Liver (tissue), 9 donors: ENCODE results near the gene PPP2R5C. TPM values are rescaled to one million over a fixed set of nuclear protein-coding genes. Genes with fewer than 3 reads are reported as not detected.

ENCODE experiments used
- DNase-seq: peaks from one replicate; pipeline ENCODE4 v3.0.0-alpha.2; 2017; ENCODE audit warnings: low spot score
- H3K27ac ChIP-seq, 2 donors: one replicate each; pipeline ENCODE4 v1.7.0; 2013; ENCODE audit warnings: inconsistent platforms in 2 of 2, low read length in 2 of 2, control low read depth in 1 of 2, low read depth in 1 of 2, mild to moderate bottlenecking in 1 of 2
- H3K27me3 ChIP-seq, 4 donors: one replicate each; pipeline versions ENCODE4 v1.6.1 to v1.7.0; 2013; ENCODE audit warnings: low read length in 3 of 4, inconsistent platforms in 1 of 4, mild to moderate bottlenecking in 1 of 4, moderate library complexity in 1 of 4; ENCODE audit not compliant: control insufficient read depth in 4 of 4, insufficient read depth in 4 of 4
- H3K36me3 ChIP-seq, 4 donors: one replicate each; pipeline versions ENCODE4 v1.6.1 to v1.7.0; 2013; ENCODE audit warnings: low read length in 3 of 4, mild to moderate bottlenecking in 3 of 4, low read depth in 1 of 4, moderate library complexity in 1 of 4; ENCODE audit not compliant: control insufficient read depth in 4 of 4, insufficient read depth in 3 of 4
- H3K4me1 ChIP-seq, 4 donors: one replicate each; pipeline versions ENCODE4 v1.6.1 to v1.7.0; 2013; ENCODE audit warnings: low read length in 3 of 4, mild to moderate bottlenecking in 3 of 4, moderate library complexity in 1 of 4; ENCODE audit not compliant: control insufficient read depth in 4 of 4, insufficient read depth in 4 of 4
- H3K4me3 ChIP-seq, 3 donors: one replicate each; pipeline versions ENCODE4 v1.6.1 to v1.7.0; 2013; ENCODE audit warnings: low read length in 3 of 3, control low read depth in 1 of 3, low read depth in 1 of 3, mild to moderate bottlenecking in 1 of 3
- H3K9ac ChIP-seq, 2 donors: one replicate each; pipeline ENCODE4 v1.7.0; 2013; ENCODE audit warnings: low read length in 2 of 2, mild to moderate bottlenecking in 2 of 2, moderate library complexity in 2 of 2, control low read depth in 1 of 2, low read depth in 1 of 2
- H3K9me3 ChIP-seq, 4 donors: one replicate each; pipeline versions ENCODE4 v1.6.1 to v1.7.0; 2013; ENCODE audit warnings: low read length in 3 of 4; ENCODE audit not compliant: control insufficient read depth in 4 of 4
- EGR1 ChIP-seq, 2 donors: IDR thresholded peaks; 2 replicates each; pipeline ENCODE4 v1.6.1; 2016 to 2018; ENCODE audit warnings: antibody characterized with exemption in 2 of 2, low read depth in 2 of 2
- FOXA1 ChIP-seq: IDR thresholded peaks from 2 replicates; pipeline ENCODE4 v1.6.1; 2016; ENCODE audit warnings: antibody characterized with exemption
- FOXA2 ChIP-seq: IDR thresholded peaks from 2 replicates; pipeline ENCODE4 v1.6.1; 2016; ENCODE audit warnings: antibody characterized with exemption
- GABPA ChIP-seq, 2 donors: IDR thresholded peaks in 1 of 2; conservative IDR thresholded peaks in 1 of 2; 2 replicates each; pipeline ENCODE4 v1.6.1; 2016; ENCODE audit warnings: antibody characterized with exemption in 2 of 2, mild to moderate bottlenecking in 1 of 2, moderate library complexity in 1 of 2
- HNF4A ChIP-seq, 2 donors: conservative IDR thresholded peaks; 2 replicates each; pipeline ENCODE4 v1.6.1; 2016; ENCODE audit warnings: antibody characterized with exemption in 2 of 2, mild to moderate bottlenecking in 2 of 2
- HNF4G ChIP-seq: IDR thresholded peaks from 2 replicates; pipeline ENCODE4 v1.6.1; 2016; ENCODE audit warnings: antibody characterized with exemption
- JUND ChIP-seq, 2 donors: IDR thresholded peaks; 2 replicates each; pipeline ENCODE4 v1.6.1; 2016; ENCODE audit warnings: antibody characterized with exemption in 2 of 2
- NR2F2 ChIP-seq: IDR thresholded peaks from 2 replicates; pipeline ENCODE4 v1.6.1; 2016; ENCODE audit warnings: antibody characterized with exemption
- RAD21 ChIP-seq, 2 donors: IDR thresholded peaks; 2 replicates each; pipeline ENCODE4 v1.6.1; 2016; ENCODE audit warnings: antibody characterized with exemption in 2 of 2, mild to moderate bottlenecking in 2 of 2
- RXRA ChIP-seq, 2 donors: IDR thresholded peaks; 2 replicates each; pipeline ENCODE4 v1.6.1; 2017 to 2018; ENCODE audit warnings: antibody characterized with exemption in 2 of 2, mild to moderate bottlenecking in 1 of 2
- SP1 ChIP-seq: IDR thresholded peaks from 2 replicates; pipeline ENCODE4 v1.6.1; 2018; ENCODE audit warnings: antibody characterized with exemption, mild to moderate bottlenecking
- TAF1 ChIP-seq: conservative IDR thresholded peaks from 2 replicates; pipeline ENCODE4 v1.6.1; 2016; ENCODE audit warnings: antibody characterized with exemption, mild to moderate bottlenecking
- YY1 ChIP-seq: IDR thresholded peaks from 2 replicates; pipeline ENCODE4 v1.6.1; 2016; ENCODE audit warnings: antibody characterized with exemption, mild to moderate bottlenecking
- WGBS: extraction: QIAGEN DNeasy Blood & Tissue Kit; methylation state at CpG from one replicate; pipeline ENCODE4 v1.1.7; 2013; 5-methylcytosine and 5-hydroxymethylcytosine counted together
- polyA plus RNA-seq, 2 donors: library from polyadenylated mRNA; stranded (reverse) in 1 of 2; unstranded in 1 of 2; fragments of 200-250 nt in 1 of 2; fragments of >200 nt in 1 of 2; fragmentation: Nextera tagmentation in 1 of 2; extraction: Ambion mirVana in 1 of 2; gene quantifications; one replicate each; pipeline versions ENCODE4 v1.2.1 to v1.2.3, GENCODE V29; 2013 to 2015
- total RNA-seq, 2 donors: library from RNA; depleted of rRNA; stranded (reverse); fragments of >200 nt; gene quantifications; one replicate each; pipeline ENCODE4 v1.2.3, GENCODE V29; 2014
- TF ChIP-seq, protein P1 (sequence below): IDR thresholded peaks from 2 replicates; pipeline ENCODE4 v1.6.1; 2016; ENCODE audit warnings: antibody characterized with exemption
- TF ChIP-seq, protein P2 (sequence below): IDR thresholded peaks from 2 replicates; pipeline ENCODE4 v1.6.1; 2016; ENCODE audit warnings: antibody characterized with exemption
- TF ChIP-seq, protein P3 (sequence below): IDR thresholded peaks from 2 replicates; pipeline ENCODE4 v1.6.1; 2016; ENCODE audit warnings: antibody characterized with exemption, mild to moderate bottlenecking
- TF ChIP-seq, protein P4 (sequence below): fragments of 150-350 bp; IDR thresholded peaks from 2 replicates; pipeline ENCODE4 v1.5.1; 2017; ENCODE audit warnings: improper control_type of control experiment, low read depth, low read length; ENCODE audit not compliant: missing input control
- TF ChIP-seq, protein P5 (sequence below): IDR thresholded peaks from 2 replicates; pipeline ENCODE4 v1.6.1; 2016; ENCODE audit warnings: antibody characterized with exemption
- donor health status: healthy.
- donor health status: healthy.
- donor health status: healthy.
- donor health status: healthy.
- donor health status: healthy.

PPP2R5C gene
- total and polyA plus RNA-seq, 4 donors: 33.5 to 52.3 (median 43.9) TPM

DNA sequence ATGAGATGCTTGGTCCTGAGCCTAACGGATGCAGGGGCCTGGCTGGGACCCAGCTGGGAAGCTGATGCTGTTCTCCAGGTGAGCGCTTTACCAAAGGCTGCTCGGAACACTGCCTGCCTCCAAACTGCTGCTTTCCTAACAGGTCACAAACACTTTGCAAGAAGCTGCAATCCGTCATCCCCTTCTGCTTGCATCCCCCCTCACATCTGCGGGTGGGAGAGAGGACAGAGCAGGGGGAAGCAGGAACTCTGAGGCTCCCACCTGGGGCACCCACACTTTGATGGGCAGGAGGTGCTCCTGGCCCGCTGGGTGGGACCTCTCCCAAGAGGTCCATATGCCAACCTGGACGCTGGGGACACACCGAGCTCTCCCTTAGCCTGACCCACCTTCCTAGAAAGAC lies 24.9 kb upstream of the PPP2R5C start:
- Histone ChIP-seq H3K9me3 (peaks cover 0 to 13% (median 4%) of the 10 kb centered on the region in 4 donors), H3K36me3 (no peaks in the 10 kb centered on the region), H3K4me1 (peaks cover 0 to 2% (median 0%) of the 10 kb centered on the region in 4 donors), H3K27ac (no peak overlapping the region), H3K4me3 (no peak overlapping the region), H3K27me3 (peaks cover 0 to 3% (median 0%) of the 10 kb centered on the region in 4 donors), H3K9ac (no peak overlapping the region)
- 85% methylated on average over 8 of the region's 8 CpGs for WGBS
- DNase-seq: no peak
- TF ChIP-seq, protein P1, sequence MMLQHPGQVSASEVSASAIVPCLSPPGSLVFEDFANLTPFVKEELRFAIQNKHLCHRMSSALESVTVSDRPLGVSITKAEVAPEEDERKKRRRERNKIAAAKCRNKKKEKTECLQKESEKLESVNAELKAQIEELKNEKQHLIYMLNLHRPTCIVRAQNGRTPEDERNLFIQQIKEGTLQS: no peak
- no peak for TF ChIP-seq TAF1
- no peak for TF ChIP-seq GABPA (IDR thresholded peaks at IDR 0.05 in 1 of 2, conservative IDR thresholded peaks at IDR 0.05 in 1 of 2)
- TF ChIP-seq RAD21 (IDR thresholded peaks at IDR 0.05): no peak
- TF ChIP-seq, protein P2, sequence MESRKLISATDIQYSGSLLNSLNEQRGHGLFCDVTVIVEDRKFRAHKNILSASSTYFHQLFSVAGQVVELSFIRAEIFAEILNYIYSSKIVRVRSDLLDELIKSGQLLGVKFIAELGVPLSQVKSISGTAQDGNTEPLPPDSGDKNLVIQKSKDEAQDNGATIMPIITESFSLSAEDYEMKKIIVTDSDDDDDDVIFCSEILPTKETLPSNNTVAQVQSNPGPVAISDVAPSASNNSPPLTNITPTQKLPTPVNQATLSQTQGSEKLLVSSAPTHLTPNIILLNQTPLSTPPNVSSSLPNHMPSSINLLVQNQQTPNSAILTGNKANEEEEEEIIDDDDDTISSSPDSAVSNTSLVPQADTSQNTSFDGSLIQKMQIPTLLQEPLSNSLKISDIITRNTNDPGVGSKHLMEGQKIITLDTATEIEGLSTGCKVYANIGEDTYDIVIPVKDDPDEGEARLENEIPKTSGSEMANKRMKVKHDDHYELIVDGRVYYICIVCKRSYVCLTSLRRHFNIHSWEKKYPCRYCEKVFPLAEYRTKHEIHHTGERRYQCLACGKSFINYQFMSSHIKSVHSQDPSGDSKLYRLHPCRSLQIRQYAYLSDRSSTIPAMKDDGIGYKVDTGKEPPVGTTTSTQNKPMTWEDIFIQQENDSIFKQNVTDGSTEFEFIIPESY: no peak
- TF ChIP-seq FOXA1: no peak
- TF ChIP-seq JUND (IDR thresholded peaks at IDR 0.05): no peak
- TF ChIP-seq HNF4A (conservative IDR thresholded peaks at IDR 0.05): no peak
- TF ChIP-seq, protein P3, sequence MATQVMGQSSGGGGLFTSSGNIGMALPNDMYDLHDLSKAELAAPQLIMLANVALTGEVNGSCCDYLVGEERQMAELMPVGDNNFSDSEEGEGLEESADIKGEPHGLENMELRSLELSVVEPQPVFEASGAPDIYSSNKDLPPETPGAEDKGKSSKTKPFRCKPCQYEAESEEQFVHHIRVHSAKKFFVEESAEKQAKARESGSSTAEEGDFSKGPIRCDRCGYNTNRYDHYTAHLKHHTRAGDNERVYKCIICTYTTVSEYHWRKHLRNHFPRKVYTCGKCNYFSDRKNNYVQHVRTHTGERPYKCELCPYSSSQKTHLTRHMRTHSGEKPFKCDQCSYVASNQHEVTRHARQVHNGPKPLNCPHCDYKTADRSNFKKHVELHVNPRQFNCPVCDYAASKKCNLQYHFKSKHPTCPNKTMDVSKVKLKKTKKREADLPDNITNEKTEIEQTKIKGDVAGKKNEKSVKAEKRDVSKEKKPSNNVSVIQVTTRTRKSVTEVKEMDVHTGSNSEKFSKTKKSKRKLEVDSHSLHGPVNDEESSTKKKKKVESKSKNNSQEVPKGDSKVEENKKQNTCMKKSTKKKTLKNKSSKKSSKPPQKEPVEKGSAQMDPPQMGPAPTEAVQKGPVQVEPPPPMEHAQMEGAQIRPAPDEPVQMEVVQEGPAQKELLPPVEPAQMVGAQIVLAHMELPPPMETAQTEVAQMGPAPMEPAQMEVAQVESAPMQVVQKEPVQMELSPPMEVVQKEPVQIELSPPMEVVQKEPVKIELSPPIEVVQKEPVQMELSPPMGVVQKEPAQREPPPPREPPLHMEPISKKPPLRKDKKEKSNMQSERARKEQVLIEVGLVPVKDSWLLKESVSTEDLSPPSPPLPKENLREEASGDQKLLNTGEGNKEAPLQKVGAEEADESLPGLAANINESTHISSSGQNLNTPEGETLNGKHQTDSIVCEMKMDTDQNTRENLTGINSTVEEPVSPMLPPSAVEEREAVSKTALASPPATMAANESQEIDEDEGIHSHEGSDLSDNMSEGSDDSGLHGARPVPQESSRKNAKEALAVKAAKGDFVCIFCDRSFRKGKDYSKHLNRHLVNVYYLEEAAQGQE: no peak
- no peak for TF ChIP-seq RXRA (IDR thresholded peaks at IDR 0.05)
- TF ChIP-seq EGR1 (IDR thresholded peaks at IDR 0.05; ENCODE audit: low read depth in 2 of 2): no peak
- TF ChIP-seq, protein P4, sequence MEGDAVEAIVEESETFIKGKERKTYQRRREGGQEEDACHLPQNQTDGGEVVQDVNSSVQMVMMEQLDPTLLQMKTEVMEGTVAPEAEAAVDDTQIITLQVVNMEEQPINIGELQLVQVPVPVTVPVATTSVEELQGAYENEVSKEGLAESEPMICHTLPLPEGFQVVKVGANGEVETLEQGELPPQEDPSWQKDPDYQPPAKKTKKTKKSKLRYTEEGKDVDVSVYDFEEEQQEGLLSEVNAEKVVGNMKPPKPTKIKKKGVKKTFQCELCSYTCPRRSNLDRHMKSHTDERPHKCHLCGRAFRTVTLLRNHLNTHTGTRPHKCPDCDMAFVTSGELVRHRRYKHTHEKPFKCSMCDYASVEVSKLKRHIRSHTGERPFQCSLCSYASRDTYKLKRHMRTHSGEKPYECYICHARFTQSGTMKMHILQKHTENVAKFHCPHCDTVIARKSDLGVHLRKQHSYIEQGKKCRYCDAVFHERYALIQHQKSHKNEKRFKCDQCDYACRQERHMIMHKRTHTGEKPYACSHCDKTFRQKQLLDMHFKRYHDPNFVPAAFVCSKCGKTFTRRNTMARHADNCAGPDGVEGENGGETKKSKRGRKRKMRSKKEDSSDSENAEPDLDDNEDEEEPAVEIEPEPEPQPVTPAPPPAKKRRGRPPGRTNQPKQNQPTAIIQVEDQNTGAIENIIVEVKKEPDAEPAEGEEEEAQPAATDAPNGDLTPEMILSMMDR: no peak
- no peak for TF ChIP-seq HNF4G
- no peak for TF ChIP-seq FOXA2
- no peak for TF ChIP-seq NR2F2
- TF ChIP-seq YY1: no peak
- no peak for TF ChIP-seq SP1
- TF ChIP-seq, protein P5, sequence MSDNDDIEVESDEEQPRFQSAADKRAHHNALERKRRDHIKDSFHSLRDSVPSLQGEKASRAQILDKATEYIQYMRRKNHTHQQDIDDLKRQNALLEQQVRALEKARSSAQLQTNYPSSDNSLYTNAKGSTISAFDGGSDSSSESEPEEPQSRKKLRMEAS: no peak
